Left lung (tissue), 10 donors: ENCODE data around the gene OTOS. TPM values are rescaled to one million over a fixed set of nuclear protein-coding genes. Genes with fewer than 3 reads are reported as not detected.

Source experiments
- ATAC-seq: fragments of 200-7000 bp; cut with Tn5 transposase; one replicate; pipeline ENCODE4 v1.9.1; 2020; ENCODE audit warnings: moderate library complexity
- DNase-seq, 4 donors: peaks; one replicate each; pipeline ENCODE4 v3.0.0-alpha.2; 2013 to 2020
- H3K27ac ChIP-seq, 2 donors: fragments of 200-600 bp; sonication (generic) in 1 of 2; one replicate each; pipeline versions ENCODE4 v1.5.0 to v1.8.0; 2020 to 2021
- H3K27me3 ChIP-seq, 2 donors: fragments of 200-600 bp; sonication (generic) in 1 of 2; one replicate each; pipeline versions ENCODE4 v1.5.0 to v1.8.0; 2020 to 2021
- H3K36me3 ChIP-seq, 2 donors: fragments of 200-600 bp; sonication (generic) in 1 of 2; one replicate each; pipeline versions ENCODE4 v1.5.0 to v1.8.0; 2020 to 2021
- H3K4me1 ChIP-seq, 2 donors: fragments of 200-600 bp; one replicate each; pipeline ENCODE4 v1.8.0; 2021
- H3K4me3 ChIP-seq, 2 donors: fragments of 200-600 bp; sonication (generic) in 1 of 2; one replicate each; pipeline versions ENCODE4 v1.5.0 to v1.8.0; 2020 to 2021; ENCODE audit warnings: mild to moderate bottlenecking in 1 of 2
- H3K9me3 ChIP-seq, 2 donors: fragments of 200-600 bp; sonication (generic) in 1 of 2; one replicate each; pipeline versions ENCODE4 v1.5.0 to v1.8.0; 2020 to 2021
- intact Hi-C, 2 donors: fragments of 100-400 bp; cut with DNase I; formaldehyde crosslinking; loops; one replicate each; pipeline versions ENCODE4 v1.11.2 to v1.14.2; 2022
- polyA plus RNA-seq, 6 donors: library from polyadenylated mRNA; unstranded; fragments of 120-200 nt; gene quantifications; one replicate each; pipeline ENCODE4 v1.2.1, GENCODE V29; 2013; ENCODE audit not compliant: insufficient read length in 6 of 6
- total RNA-seq, 2 donors: library from RNA; stranded (reverse); fragmentation: NEBNext Ultra II Directional; extraction: Animal tissue kit (Norgen Biotek cat#: 25700); gene quantifications; one replicate each; pipeline ENCODE4 v1.2.1, GENCODE V29; 2021
- TF ChIP-seq, protein P1 (sequence below), 2 donors: fragments of 200-600 bp; sonication (generic) in 1 of 2; IDR thresholded peaks; one replicate each; pipeline versions ENCODE4 v1.5.0 to v1.8.0; 2021; ENCODE audit warnings: antibody characterized with exemption in 2 of 2
- donor health status: DM: no; HTN: yes; CAD: no.
- donor health status: DM: no; HTN: no; CAD: no.

OTOS gene
- total and polyA plus RNA-seq, 8 donors: not detected

- no peaks in the 10 kb centered on the region for H3K9me3 ChIP-seq
- no peak overlapping the region for H3K27ac ChIP-seq
- no peaks in the 10 kb centered on the region for H3K27me3 ChIP-seq
- intact Hi-C loops: no loop called here
- ATAC-seq (no peak), DNase-seq (peak in 1 of 4 donors; percentile 6)
- peaks cover 0 to 72% of the 10 kb centered on the region in 2 donors for H3K36me3 ChIP-seq
- H3K4me3 ChIP-seq: no peak overlapping the region
- TF ChIP-seq, protein P1, sequence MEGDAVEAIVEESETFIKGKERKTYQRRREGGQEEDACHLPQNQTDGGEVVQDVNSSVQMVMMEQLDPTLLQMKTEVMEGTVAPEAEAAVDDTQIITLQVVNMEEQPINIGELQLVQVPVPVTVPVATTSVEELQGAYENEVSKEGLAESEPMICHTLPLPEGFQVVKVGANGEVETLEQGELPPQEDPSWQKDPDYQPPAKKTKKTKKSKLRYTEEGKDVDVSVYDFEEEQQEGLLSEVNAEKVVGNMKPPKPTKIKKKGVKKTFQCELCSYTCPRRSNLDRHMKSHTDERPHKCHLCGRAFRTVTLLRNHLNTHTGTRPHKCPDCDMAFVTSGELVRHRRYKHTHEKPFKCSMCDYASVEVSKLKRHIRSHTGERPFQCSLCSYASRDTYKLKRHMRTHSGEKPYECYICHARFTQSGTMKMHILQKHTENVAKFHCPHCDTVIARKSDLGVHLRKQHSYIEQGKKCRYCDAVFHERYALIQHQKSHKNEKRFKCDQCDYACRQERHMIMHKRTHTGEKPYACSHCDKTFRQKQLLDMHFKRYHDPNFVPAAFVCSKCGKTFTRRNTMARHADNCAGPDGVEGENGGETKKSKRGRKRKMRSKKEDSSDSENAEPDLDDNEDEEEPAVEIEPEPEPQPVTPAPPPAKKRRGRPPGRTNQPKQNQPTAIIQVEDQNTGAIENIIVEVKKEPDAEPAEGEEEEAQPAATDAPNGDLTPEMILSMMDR (IDR thresholded peaks at IDR 0.05): no peak
- no peaks in the 10 kb centered on the region for H3K4me1 ChIP-seq
These were observed 12.4 kb downstream of the OTOS start for GRCh38 chr2:240127911-240128607.

DNA sequence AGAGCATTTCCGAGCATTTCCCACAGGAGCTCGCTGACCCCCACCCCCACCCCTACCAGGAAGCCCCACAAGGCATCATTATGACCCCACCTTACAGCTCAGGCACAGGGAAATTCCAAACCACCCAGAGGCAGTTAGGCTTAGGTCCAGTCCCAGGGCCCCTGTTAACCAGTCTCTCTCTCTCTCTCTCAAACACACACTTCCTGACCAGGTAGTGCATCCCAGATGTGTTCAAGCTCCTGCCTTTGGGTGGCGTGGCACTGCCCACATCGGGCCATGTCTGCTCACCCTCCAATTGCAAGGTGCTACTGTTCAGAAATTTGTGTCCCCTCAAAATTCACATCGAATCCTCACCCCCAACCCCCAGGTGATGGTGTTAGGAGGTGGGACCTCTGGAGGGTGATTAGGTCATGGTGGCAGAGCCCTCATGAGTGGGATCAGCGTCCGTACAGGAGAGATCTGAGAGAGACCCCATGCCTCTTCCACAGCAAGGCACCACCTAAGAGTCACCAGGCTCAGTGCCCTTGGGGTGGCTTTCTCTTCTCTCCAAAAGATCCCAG lies 13.2 kb downstream of the OTOS start:
- Histone ChIP-seq H3K27me3 (no peaks in the 10 kb centered on the region), H3K4me1 (no peaks in the 10 kb centered on the region), H3K27ac (no peak overlapping the region), H3K36me3 (peaks cover 0 to 65% of the 10 kb centered on the region in 2 donors), H3K4me3 (no peak overlapping the region), H3K9me3 (no peaks in the 10 kb centered on the region)
- DNase-seq (no peak), ATAC-seq (no peak)
- intact Hi-C loops: no loop called here
- TF ChIP-seq, protein P1 (IDR thresholded peaks at IDR 0.05): no peak

DNA sequence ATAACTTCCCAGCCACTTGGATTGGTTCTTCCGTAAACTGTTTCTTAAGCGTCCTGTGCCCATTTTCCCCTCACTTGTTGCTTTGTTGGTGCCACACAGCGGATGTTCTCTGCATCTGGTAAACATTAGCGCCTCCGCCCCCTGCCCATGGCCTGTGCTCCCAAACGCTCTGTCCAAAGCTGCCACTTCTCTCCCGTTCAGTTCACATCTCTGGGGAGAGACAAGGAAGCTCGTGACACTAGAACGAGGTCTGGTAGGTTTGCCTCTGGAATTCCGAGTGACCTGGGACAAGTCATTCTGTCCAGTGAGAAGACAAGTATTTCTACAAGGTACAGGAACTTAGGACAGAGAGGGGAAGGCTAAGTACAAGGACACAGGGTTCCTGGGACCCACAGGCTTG lies 13.7 kb downstream of the OTOS start:
- Histone ChIP-seq H3K36me3 (peaks cover 0 to 59% of the 10 kb centered on the region in 2 donors), H3K9me3 (no peaks in the 10 kb centered on the region), H3K4me3 (no peak overlapping the region), H3K27me3 (no peaks in the 10 kb centered on the region), H3K27ac (no peak overlapping the region), H3K4me1 (no peaks in the 10 kb centered on the region)
- ATAC-seq (no peak), DNase-seq (no peak)
- intact Hi-C loops: no loop called here
- TF ChIP-seq, protein P1 (IDR thresholded peaks at IDR 0.05): no peak

DNA sequence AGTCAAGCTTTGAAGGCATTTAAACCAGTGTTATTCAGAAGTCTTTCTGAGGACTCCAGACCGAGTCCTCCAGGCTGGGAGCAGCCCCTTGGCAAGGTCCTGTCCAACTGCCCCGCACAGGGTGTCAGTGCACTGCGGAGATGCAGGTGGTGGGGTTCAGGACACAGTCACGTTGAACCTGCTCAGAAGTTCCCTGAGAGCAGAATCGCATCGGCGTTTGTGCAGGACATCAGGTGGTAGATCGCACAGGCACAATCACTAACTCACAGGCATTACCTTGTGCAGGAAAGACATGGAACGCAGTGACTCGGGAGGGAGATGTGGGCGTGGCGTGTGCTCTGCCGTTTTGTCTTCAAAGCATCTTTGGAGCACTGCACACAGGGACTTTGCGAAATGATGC lies 14.7 kb downstream of the OTOS start:
- ATAC-seq (no peak), DNase-seq (no peak)
- TF ChIP-seq, protein P1 (IDR thresholded peaks at IDR 0.05): no peak
- intact Hi-C loops: no loop called here
- Histone ChIP-seq H3K4me1 (no peaks in the 10 kb centered on the region), H3K9me3 (no peaks in the 10 kb centered on the region), H3K36me3 (peaks cover 0 to 49% of the 10 kb centered on the region in 2 donors), H3K27me3 (no peaks in the 10 kb centered on the region), H3K27ac (no peak overlapping the region), H3K4me3 (no peak overlapping the region)

GRCh38 chr2:240124651-240125030 lies 15.8 kb downstream of the OTOS start:
- H3K4me3 ChIP-seq: no peak overlapping the region
- DNase-seq (no peak), ATAC-seq (no peak)
- H3K4me1 ChIP-seq: no peaks in the 10 kb centered on the region
- H3K36me3 ChIP-seq: peaks cover 0 to 38% of the 10 kb centered on the region in 2 donors
- H3K9me3 ChIP-seq: no peaks in the 10 kb centered on the region
- H3K27ac ChIP-seq: no peak overlapping the region
- H3K27me3 ChIP-seq: no peaks in the 10 kb centered on the region
- intact Hi-C loops: no loop called here
- TF ChIP-seq, protein P1 (IDR thresholded peaks at IDR 0.05): no peak
